HG03565 (cell line): ENCODE measurements around the gene METAP1D.
"Not testable (repeated sequence)": the region's sequence is repeated elsewhere in the genome, so short reads cannot be mapped to it uniquely, and the experiment has no call there.

Experiments
- ATAC-seq: cut with Tn5 transposase; IDR thresholded peaks from one replicate; pipeline ENCODE4 v1.9.1; 2021; ENCODE audit warnings: mild to moderate bottlenecking, moderate library complexity; ENCODE audit not compliant: unreplicated experiment

METAP1D gene

DNA sequence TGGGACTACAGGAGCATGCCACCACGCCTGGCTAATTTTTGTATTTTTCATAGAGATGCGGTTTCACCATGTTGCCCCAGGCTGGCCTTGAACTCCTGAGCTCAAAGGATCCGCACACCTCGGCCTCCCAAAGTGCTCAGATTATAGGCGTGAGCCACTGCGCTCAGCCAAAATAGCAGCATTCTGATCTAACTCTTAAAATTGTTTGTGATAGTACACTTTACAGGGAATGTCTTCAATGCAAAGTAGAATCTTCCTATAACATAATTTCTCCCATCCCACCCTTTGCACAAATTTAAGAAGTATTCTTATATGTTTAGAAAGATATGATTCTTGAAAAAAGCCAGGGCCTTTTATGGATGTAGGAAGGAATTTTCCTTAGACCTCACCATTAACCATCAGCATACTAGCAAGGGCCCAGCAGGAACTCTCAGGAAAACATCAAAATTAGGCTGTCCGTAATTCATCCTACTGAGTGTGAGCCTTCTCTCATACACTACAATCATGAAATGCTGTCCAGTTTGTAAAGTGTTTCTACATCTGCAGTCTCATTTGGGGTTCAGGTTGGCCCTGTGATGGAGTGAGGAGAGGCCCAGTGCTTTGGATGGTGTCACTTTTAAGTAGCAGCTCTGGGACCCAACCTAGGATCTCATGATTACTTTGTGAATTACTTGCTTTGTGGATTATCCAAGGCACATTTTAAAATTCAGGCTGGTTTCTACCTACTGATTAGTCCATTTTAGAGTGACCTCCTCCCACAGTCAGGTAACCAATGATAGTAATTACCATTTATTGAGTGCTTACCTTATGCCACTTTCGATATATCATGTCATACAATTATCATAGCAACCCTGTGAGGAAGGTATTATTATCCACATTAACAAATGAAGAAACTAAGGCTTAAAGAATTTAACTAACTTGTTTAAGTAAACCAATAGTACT, 48.1 kb downstream of the METAP1D start:
- no peak for ATAC-seq

DNA sequence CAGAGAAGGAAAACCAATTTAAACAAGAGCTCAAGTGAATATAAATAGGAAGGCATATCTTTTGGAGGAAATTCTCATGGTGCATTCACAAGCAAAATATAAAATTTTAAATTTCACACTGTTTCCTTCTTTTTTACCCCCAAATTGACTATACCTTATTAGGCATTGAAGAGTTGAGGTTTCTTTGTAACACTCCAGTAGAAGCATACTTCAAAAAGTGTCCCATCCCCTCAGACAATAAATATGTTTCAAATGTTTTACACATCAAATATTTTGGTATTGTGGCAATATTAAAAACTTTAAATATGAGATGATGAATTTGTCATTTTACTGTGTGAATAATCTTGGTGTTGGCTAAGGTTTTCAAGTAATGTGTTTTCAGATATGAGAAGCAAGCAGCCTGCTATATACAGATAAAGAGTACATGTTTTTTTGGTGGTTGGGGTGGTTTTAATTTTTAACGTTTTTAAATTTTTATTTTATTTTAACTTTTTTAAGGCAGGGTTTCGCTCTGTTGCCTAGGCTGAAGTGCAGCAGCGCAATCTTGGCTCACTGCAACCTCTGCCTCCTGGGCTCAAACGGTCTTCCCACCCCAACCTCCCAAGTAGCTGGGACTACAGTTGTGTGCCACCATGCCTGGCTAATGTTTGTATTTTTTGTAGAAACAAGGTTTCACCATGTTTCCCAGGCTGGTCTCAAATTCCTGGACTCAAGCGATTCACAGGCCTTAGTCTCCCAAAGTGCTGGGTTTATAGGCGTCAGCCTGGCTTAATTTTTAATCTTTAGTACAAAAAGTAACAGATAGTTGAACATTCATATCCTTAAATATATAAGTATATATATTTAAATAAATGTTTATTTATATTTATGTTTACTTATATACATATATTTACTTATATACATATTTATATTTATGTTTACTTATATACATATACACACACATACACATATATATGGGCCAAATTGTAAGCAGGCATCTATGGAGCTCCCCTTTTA, 49.1 kb downstream of the METAP1D start:
- ATAC-seq = no peak

DNA sequence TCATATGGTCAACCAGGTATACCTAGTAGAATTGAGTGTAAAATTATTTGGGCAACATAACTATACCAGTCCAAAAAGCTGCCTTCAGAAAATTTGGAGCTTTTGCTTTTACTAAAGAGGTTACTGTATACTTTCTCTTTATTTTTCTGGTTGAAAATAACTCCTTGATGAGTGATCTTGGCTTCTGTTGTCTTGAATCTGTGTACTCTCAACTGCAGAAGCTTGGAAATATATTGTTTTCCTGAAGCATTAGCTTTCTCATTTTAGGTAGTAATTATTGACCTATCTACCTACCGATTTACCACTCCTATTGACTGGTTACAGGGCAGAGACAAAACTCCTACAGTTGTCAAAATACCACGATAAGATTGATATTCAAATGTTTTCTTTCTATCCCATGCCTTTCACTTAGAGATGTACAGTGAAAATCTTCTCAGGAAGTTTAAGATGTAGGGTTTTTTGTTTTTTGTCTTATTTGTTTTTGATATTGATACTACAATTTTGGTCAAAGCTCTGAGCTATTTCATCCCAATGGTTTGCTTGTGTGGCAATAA, 49.9 kb downstream of the METAP1D start:
- no peak for ATAC-seq

DNA sequence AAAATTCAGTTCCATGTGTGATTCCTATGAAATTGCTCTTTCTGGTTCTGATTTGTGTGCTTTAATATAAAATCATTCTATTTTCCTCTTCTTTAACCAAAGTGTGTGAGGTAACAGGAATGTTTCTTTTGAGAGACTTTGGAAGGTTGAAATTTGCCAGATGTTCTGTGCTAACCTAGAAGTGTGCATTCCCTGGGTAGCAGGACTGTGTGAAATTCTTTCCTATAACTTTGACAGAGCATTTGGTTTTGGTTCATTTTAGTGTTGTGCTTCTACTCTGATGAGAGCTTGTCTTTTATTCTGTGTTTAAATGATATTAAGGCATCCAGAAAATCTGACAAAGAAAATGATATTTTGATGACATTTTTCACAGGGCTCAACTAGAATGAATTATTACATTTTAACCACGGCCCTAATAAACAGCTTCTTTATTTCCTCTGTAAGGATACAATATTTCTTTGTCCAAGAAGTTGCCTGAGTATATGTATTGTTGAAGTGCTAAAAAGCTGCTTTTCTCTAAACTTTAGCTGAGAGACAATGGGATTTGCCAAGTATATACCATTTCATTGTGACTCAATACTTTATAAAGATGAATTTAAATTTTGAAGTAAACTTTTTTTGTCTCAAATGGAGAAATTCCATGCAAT, 50.8 kb downstream of the METAP1D start:
- no peak for ATAC-seq

DNA sequence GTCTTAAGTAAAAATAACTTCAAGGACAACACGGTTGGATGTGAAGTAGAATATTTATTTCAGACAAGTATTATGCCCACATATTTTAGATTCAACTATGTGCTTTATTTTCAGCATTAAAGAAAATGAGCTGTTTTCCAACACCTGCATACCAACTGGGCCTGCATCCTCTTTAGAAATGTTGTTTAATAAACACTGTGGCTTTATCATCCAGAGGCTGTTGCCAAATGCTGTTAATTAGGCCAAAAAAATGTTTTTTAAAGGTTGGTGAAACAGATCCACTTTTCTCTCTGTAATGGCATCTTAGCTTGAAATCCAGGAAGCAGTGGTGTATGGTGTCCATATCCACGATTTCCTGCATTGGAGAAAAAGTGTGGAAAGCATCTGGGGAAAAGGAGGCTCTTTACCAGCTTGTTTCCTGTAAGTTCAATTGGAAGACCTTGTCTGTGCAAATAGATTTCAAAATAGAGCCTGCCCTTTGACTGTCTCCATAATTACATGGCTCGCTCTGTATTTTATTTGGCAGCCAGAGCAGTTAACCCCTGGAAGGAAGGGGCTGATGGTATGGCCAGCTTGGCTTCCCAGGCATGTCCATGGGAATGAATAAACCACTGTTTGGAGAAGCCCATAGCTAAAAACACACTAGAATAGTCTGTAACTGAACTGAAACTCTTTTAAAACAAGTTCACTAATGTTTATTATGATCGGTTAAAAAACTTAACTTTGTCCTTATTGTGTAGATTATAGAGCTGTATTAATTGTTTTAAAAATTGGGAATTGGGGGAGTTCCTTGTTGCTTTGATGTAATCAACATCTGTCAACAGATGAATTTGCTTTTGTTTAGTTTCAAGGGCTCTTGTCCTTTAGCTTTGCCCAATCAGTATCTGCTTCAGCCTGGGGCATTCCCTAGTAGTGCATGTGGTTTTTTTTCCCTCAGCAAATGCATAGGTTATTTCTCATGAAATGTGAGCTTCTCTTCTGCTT, 52.5 kb downstream of the METAP1D start:
- no peak for ATAC-seq

DNA sequence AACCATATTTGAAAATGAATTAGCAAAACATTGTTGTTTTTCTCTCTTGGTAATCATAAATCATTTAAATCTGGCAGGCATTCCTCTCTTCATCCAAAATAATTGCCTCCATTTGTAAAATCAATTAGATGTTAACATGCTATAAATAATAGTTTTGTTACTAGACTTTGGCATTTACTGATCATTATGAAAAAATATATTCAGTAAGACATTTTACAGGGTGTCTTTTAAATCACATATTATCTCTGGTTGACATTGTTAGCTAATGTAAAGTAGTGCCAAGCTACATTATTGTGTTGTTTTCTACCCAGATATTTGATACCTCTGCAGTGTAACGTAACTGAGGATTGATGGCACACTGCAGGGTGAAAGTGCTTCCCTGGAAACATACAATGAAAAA, 53.7 kb downstream of the METAP1D start:
- ATAC-seq = no peak

DNA sequence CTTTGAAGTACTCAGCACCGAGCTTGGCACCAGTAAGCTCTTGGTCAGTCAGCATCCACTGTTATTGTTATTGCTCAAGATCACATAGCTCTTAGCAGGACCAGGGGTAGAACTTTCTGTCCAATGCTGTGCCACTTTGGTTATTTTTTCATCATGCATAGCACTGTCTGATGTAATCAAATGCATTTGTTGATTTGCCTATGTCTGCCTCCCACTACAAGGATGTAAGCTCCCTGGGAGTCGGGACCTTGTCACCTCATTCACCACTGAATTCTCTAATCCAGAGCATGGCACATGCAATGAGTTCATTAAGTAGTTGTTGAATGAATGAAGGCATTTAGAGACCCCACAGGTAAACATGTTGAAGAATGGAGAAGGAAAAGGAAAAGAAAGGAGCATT, 56.5 kb downstream of the METAP1D start:
- no peak for ATAC-seq

DNA sequence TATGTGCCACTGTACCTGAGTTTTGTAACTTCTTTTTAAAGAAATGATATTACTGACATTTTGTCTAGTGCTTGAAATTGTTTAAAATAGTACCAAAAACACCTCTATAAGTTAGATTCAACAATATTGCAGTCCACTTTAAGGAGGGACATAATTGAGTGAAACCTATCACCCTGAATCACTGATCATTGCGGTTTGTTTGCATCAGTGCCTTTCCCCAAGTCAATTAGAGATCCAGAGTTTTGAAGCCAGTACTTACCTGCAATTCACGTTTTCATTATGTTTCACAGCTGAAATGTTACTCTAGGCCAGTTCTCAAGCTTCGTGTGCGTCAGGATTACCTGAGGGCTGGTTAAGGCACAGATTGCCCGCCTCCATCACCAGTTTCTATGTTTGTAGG, 58.9 kb downstream of the METAP1D start:
- no peak for ATAC-seq

DNA sequence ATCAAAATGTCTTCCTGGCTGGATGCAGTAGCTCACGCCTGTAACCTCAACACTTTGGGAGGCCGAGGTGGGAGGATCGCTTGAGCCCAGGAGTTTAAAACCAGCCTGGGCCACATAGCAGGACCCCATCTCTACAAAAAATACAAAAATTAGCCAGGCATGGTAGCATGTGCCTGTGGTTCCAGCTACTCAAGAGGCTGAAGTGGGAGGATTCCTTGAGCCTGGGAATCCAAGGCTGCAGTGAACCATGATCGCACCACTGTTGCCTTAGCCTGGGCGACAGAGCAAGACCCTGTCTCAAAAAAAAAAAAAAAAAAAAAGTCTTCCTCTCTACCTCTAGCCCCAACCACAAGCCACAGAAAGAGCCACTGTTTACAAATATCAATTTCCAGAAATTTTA, 60.4 kb downstream of the METAP1D start:
- ATAC-seq = not testable (repeated sequence)

DNA sequence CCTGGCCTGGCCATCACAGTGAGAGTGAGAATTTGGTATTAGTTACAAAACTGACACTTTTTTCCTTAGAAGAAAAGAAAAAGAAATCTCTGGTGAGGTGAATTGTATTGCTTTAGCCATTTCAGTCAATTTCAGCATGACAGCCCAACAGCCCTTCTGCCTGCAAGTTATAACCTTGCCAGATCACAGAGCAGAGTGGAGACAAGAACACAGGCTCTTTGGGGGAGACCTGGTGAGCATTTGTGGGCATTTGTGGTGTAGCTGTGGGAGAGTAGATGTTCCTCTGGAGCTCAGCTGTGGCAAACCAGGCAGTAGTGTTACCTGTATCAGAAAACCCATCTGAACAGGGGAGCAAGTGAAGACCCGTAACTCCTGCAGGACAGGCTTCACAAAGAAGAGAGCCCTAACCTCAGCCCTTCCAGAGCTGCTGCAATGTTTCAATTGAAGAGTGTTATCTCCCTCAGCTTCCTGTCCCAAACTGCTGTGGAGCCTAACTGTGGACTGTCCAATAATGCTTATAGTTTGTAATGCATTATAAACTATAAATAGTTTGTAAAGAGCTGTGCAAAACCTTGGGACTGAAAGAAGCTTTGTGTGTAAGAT, 62.8 kb downstream of the METAP1D start:
- ATAC-seq = no peak

DNA sequence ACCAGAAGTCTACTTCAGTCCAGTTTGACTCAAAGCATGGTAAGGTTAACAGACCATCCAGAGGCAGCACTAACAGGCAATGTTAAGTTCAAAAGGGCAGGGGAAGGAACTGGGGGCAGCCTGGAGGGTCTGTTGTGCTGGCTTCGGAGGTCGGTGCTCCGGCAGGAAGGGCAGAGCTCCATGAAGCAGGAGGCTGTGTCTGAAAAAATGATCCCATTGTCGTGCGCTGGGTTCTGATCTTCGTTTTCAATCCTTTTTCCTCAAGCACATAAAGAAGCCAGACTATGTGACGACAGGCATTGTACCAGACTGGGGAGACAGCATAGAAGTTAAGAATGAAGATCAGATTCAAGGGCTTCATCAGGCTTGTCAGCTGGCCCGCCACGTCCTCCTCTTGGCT, 63.7 kb downstream of the METAP1D start:
- no peak for ATAC-seq

DNA sequence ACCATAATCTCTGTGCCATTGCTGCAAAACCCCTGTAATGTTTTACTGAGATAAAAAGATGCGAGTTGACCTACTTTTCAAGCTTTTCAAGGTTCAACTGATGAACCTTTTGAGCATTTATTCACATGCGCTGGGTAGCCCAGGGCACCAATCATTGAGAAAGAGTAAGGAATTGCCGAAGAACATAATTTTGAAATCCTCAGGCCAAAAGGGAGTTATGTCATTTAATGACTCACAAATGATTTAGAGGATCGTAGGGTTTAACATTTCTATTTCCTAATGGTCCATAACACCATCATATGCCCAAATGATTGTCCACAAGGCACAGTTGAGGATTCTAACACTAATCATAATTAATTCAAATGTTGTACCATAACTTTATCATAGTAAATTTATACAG, 65.4 kb downstream of the METAP1D start:
- no peak for ATAC-seq

DNA sequence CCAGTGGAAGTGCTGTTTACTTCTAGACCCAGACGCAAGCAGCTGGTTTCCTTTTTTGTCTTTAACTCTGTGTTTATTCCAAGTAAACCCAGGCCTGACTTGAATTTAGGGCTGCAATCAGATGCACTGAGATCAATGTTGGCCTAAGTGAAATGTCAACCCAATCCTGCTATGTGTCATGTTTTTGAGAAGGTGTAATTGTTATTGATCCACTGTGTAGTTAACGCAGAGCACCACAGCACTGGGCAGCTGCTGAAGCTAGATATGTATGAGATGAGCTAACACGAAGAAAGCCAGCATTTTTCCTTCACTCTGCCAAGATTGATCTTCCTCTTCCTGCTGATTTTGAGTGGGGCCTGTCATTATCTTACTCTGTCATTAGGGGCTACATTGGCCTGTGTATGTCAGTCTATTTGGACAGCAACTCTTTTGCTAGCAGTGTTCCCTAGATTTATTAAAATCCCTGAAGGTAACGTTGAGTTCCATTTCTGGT, 66.7 kb downstream of the METAP1D start:
- ATAC-seq = no peak

DNA sequence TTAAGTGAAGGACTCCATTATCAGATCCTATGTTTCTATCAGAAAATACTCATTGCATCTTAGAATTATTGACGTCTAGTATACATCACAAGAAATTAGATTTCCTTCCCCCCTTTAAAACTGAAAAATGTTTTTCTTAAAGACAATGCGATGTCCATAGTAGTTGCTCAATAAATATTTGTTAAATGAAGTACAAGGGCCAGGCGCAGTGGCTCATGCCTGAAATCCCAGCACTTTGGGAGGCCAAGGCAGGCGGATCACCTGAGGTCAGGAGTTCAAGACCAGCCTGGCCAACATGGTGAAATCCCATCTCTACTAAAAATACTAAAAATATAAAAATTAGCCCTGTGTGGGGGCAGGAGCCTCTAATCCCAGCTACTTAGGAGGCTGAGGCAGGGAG, 68.2 kb downstream of the METAP1D start:
- not testable (repeated sequence) for ATAC-seq

DNA sequence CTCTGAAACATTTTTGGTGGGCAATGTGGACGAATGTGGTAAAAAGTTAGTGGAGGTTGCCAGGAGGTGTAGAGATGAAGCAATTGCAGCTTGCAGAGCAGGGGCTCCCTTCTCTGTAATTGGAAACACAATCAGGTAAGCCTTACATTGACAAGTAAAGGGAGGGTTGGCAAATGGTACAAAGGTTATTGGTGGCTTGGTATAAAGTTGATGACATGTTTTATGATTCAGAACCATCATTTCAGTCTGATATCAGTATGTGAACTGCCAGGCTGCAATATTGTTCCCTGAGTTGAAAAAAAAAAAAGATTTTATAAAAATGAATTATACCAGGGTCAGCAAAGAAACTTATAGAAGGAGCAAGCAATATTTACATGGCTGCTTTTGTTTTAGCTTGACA, 71.2 kb downstream of the METAP1D start:
- no peak for ATAC-seq

DNA sequence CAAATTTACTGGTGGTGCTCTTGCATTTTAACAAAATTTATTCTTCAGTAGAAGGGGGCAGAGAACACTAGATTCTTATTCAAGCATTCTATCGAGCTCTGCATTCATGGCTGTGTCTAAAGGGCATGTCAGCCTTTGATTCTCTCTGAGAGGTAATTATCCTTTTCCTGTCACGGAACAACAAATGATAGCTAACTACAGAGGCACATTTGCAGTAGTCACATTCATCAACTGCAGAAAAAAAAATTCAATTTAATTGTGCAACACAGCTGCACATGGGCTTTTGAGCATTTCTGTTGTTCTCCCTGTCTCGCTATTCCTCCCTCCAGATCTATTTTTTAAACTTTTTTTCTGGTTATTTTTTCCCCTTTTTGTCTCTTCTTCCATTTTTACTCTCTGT, 72.5 kb downstream of the METAP1D start:
- ATAC-seq = no peak

DNA sequence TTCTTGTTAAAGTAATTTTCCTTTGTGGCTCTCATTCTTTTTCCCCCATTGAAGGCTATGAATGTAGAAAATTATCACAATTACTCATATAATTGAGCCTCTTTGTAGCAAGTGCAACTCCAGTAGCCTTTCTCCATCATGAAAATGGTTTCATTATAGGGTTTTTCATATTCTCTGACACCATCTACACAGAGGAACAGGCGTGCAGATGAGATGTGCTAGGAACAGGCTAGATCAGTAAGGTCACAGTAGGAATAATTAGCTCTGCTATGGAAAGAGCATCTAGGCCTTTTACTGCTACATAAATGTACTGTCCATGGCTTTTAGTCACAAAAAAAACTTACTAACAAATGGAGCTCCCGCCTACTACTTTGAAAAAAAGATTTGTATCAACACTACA, 73.0 kb downstream of the METAP1D start:
- no peak for ATAC-seq

DNA sequence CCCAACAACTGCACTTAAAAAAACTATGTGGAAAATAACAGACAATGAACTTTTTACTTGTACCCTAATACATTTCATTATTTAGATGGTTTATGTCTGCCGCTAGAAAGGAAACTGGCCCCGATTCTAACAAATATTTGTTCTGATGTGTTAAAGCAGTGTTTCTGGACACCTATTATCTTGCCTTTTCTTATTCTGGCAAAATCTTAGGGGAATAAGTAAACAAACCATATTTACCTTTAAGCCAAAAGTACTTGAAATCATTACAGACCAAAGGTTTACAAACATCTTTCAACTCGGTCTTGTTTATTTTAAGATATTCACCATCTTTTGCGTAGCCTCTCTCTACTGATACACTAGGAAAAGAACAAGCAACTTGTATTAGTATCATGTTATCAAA, 73.8 kb downstream of the METAP1D start:
- ATAC-seq = no peak

DNA sequence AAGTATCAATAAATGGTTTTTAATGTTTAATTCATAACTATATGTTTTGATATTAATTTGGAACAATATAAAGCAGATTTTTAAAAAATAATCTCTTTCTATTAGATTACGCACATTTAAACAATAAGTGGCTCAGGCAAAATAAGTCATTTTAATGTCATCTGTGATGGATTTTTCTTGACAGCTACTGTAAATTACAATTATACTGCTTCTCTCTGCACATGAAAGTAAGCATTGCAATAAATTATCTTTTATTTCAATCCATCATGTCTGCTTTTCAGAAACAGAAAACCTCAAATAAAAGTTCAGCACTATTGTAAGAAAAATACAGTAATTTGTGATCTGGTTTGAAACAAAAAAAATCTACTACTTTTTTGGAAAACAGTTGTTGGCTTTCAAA, 74.5 kb downstream of the METAP1D start:
- no peak for ATAC-seq
